ENCODE results near the gene SEZ6L.

DNA sequence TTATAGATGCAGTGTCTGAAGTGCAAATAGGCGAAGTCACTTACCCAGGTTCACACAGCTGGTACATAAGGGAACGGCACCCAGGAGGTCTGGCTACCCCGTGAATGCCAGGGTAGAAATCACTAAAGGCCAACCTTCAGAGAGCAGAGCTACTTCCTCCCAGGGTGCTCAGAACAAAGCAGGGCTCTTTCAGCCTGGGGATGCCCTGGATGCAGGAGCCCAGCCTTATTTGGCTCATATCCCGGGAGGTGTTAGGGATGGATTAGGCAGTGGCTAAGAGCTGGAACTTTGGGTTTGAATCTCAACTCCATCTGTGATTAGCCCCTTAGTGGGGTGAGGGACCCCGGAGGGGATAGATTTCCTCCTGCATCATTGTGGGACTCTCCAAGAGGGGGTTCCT, 226.7 kb downstream of the SEZ6L start:
- TF ChIP-seq EZH2 (IDR thresholded peaks at IDR 0.05; ENCODE audit: low read length, unreplicated experiment) (no peak), EZH2phosphoT487 (IDR thresholded peaks at IDR 0.05; ENCODE audit: borderline replicate concordance, low read length) (no peak)
- TF ChIP-seq, protein P1, sequence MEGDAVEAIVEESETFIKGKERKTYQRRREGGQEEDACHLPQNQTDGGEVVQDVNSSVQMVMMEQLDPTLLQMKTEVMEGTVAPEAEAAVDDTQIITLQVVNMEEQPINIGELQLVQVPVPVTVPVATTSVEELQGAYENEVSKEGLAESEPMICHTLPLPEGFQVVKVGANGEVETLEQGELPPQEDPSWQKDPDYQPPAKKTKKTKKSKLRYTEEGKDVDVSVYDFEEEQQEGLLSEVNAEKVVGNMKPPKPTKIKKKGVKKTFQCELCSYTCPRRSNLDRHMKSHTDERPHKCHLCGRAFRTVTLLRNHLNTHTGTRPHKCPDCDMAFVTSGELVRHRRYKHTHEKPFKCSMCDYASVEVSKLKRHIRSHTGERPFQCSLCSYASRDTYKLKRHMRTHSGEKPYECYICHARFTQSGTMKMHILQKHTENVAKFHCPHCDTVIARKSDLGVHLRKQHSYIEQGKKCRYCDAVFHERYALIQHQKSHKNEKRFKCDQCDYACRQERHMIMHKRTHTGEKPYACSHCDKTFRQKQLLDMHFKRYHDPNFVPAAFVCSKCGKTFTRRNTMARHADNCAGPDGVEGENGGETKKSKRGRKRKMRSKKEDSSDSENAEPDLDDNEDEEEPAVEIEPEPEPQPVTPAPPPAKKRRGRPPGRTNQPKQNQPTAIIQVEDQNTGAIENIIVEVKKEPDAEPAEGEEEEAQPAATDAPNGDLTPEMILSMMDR (conservative IDR thresholded peaks at IDR 0.05; ENCODE audit: low read depth, low read length): no peak
